DMS153 (cell line): ENCODE data around the gene C7orf25.

Experiments
- DNase-seq: peaks from one replicate; lab custom pipeline; 2025; lab: John Stamatoyannopoulos, UW

C7orf25 gene

GRCh38 chr7:42877862-42878261 is 34.0 kb downstream of the C7orf25 start:
- DNase-seq: no peak

- peak; percentile 14 for DNase-seq
Measured at GRCh38 chr7:42876182-42877068, 35.4 kb downstream of the C7orf25 start.

- DNase-seq: no peak
Measured at GRCh38 chr7:42869131-42870020, 42.5 kb downstream of the C7orf25 start.

- DNase-seq: no peak
Measured at GRCh38 chr7:42868480-42868879, 43.4 kb downstream of the C7orf25 start.
